Esophagus squamous epithelium (tissue), 4 donors: ENCODE measurements around the gene GP1BB.

Experiments
- CTCF ChIP-seq, 6 experiments: fragments of 450-650 bp in 4 of 6; fragments of 200-600 bp in 2 of 6; sonication (generic) in 2 of 6; IDR thresholded peaks; one replicate each; pipeline ENCODE4 v1.5.1; 2016 to 2019; ENCODE audit warnings: antibody characterized with exemption in 6 of 6, mild to moderate bottlenecking in 4 of 6, moderate library complexity in 4 of 6
- POLR2A ChIP-seq, 4 donors: fragments of 450-650 bp; IDR thresholded peaks; one replicate each; pipeline ENCODE4 v1.6.1; 2017; ENCODE audit warnings: antibody characterized with exemption in 4 of 4, mild to moderate bottlenecking in 4 of 4, moderate library complexity in 3 of 4

GRCh38 chr22:19691007-19691720 lies 32.2 kb upstream of the GP1BB start:
- no peak for TF ChIP-seq CTCF (IDR thresholded peaks at IDR 0.05)
- no peak for TF ChIP-seq POLR2A (IDR thresholded peaks at IDR 0.05)
